Caco-2 (cell line): Measurements from ENCODE around the gene IL2RA. TPM values are rescaled to one million over a fixed set of nuclear protein-coding genes. Genes with fewer than 3 reads are reported as not detected.
"Not testable (repeated sequence)": the region's sequence is repeated elsewhere in the genome, so short reads cannot be mapped to it uniquely, and the experiment has no call there.

Experiments used
- BruUV-seq: library from RNA; stranded (reverse); fragments of 400-500 nt; replicated peaks from 2 replicates; lab custom pipeline; 2021; lab: Mats Ljungman, UMichigan
- CTCF ChIA-PET: fragments of 300-600 bp; sonication (Branson Sonifier 250); formaldehyde crosslinking; loops from one replicate; lab custom pipeline; 2022; ENCODE audit warnings: antibody characterized with exemption; lab: Charles Lee
- POLR2A ChIA-PET: fragments of 300-600 bp; sonication (Branson Sonifier 250); formaldehyde crosslinking; loops from one replicate; lab custom pipeline; 2022; ENCODE audit warnings: antibody characterized with exemption; lab: Charles Lee
- DNase-seq, 2 experiments: peaks; one replicate each; pipeline versions ENCODE4 v3.0.0 to v3.0.0-alpha.2; 2020 to 2022
- H3K27me3 ChIP-seq: replicated peaks from 2 replicates; pipeline ENCODE4 v1.6.0; 2011; ENCODE audit warnings: low read length; ENCODE audit not compliant: control insufficient read depth, insufficient read depth
- H3K36me3 ChIP-seq: 2 replicates; pipeline ENCODE4 v1.5.1; 2011; ENCODE audit warnings: low read length; ENCODE audit not compliant: control insufficient read depth, insufficient read depth
- H3K4me1 ChIP-seq: fragments of 250-450 bp; sonication (Bioruptor Pico); 2 replicates; pipeline ENCODE4 v1.5.1; 2020; ENCODE audit warnings: mild to moderate bottlenecking
- H3K4me3 ChIP-seq: 2 replicates; pipeline ENCODE4 v1.5.1; 2011; ENCODE audit warnings: low read depth, mild to moderate bottlenecking, control low read depth, low read length
- H3K9me3 ChIP-seq: fragments of 250-450 bp; sonication (Bioruptor Pico); 2 replicates; pipeline ENCODE4 v1.5.1; 2020; ENCODE audit warnings: mild to moderate bottlenecking, moderate library complexity
- H3K27ac Mint-ChIP-seq: one replicate; pipeline ENCODE4 v1.8.0; 2022; ENCODE audit warnings: mixed read lengths; ENCODE audit not compliant: unreplicated experiment
- H3K27me3 Mint-ChIP-seq: one replicate; pipeline ENCODE4 v1.8.0; 2022; ENCODE audit warnings: mixed read lengths; ENCODE audit not compliant: insufficient read depth, unreplicated experiment
- H3K36me3 Mint-ChIP-seq: one replicate; pipeline ENCODE4 v1.8.0; 2022; ENCODE audit warnings: mild to moderate bottlenecking, mixed read lengths; ENCODE audit not compliant: insufficient read depth, unreplicated experiment
- H3K4me1 Mint-ChIP-seq: one replicate; pipeline ENCODE4 v1.8.0; 2022; ENCODE audit warnings: low read depth, mixed read lengths; ENCODE audit not compliant: unreplicated experiment
- H3K4me3 Mint-ChIP-seq: one replicate; pipeline ENCODE4 v1.8.0; 2022; ENCODE audit warnings: mild to moderate bottlenecking, moderate library complexity, mixed read lengths; ENCODE audit not compliant: unreplicated experiment
- H3K9me3 Mint-ChIP-seq: one replicate; pipeline ENCODE4 v1.8.0; 2022; ENCODE audit warnings: mixed read lengths; ENCODE audit not compliant: unreplicated experiment
- intact Hi-C: fragments of 100-400 bp; cut with micrococcal nuclease; formaldehyde crosslinking; loops from one replicate; pipeline ENCODE4 v1.10.0; 2022; ENCODE audit not compliant: unreplicated experiment
- total RNA-seq: library from RNA; stranded (reverse); gene quantifications from 2 replicates; pipeline ENCODE4 v1.2.3, GENCODE V29; 2022
- TF ChIP-seq, protein P1 (sequence below), 2 experiments: fragments of 200-600 bp in 1 of 2; IDR thresholded peaks; 1 replicate in 1 of 2; 2 replicates in 1 of 2; pipeline versions ENCODE4 v1.5.1 to v1.8.0; 2011 to 2022; ENCODE audit warnings: antibody characterized with exemption in 1 of 2, control low read depth in 1 of 2, inconsistent platforms in 1 of 2, low read depth in 1 of 2, low read length in 1 of 2, mild to moderate bottlenecking in 1 of 2, moderate library complexity in 1 of 2; ENCODE audit not compliant: insufficient read depth in 1 of 2, severe bottlenecking in 1 of 2, unreplicated experiment in 1 of 2

The IL2RA gene
- total RNA-seq, 1 experiment from 2014 or later: not detected

DNA sequence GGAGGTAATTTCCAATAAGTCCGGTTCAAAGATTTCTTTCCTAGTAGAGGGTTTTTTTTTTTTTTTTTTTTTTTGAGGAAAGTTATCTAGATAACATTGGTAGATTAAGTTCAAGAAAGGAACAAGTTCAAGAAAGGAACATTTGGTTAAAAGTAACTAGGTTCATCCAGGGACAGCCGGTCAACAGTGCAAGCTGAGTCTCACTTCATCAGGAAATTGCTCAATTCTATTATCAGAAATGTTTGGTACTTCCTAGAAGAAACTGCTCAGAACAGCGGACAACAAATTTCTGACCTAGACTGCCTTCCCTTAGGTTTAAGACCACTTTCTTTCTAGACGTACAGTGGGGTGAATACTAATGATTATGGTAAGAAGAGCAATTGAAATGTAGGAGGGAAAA lies 3.7 kb upstream of the IL2RA start:
- POLR2A ChIA-PET: no interaction called here
- no peaks in the 10 kb centered on the region for H3K9me3 Mint-ChIP-seq

DNA sequence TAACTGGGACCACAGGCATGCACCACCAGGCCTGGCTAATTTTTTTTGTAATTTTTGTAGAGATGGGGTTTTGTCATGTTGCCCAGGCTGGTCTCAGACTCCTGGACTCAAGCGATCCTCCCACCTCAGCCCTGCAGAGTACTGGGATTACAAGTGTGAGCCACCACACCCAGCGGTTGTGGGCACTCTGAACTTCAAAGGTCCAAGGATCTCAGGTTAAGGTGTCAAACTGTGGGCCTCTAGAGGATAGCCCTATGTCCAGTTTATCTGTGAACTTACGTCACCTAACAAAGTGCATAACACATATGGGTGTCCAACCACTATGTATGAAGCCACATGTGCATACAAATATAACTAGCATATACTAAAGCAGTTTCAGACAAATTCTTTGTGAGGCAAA lies 3.2 kb upstream of the IL2RA start:
- TF ChIP-seq, protein P1, sequence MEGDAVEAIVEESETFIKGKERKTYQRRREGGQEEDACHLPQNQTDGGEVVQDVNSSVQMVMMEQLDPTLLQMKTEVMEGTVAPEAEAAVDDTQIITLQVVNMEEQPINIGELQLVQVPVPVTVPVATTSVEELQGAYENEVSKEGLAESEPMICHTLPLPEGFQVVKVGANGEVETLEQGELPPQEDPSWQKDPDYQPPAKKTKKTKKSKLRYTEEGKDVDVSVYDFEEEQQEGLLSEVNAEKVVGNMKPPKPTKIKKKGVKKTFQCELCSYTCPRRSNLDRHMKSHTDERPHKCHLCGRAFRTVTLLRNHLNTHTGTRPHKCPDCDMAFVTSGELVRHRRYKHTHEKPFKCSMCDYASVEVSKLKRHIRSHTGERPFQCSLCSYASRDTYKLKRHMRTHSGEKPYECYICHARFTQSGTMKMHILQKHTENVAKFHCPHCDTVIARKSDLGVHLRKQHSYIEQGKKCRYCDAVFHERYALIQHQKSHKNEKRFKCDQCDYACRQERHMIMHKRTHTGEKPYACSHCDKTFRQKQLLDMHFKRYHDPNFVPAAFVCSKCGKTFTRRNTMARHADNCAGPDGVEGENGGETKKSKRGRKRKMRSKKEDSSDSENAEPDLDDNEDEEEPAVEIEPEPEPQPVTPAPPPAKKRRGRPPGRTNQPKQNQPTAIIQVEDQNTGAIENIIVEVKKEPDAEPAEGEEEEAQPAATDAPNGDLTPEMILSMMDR (IDR thresholded peaks at IDR 0.05; ENCODE audit: insufficient read depth in 1 of 2, low read depth in 1 of 2, low read length in 1 of 2, severe bottlenecking in 1 of 2, unreplicated experiment in 1 of 2): no peak
- no peak for DNase-seq
- H3K36me3 ChIP-seq: no peaks in the 10 kb centered on the region
- H3K4me3 ChIP-seq: no peak overlapping the region
- Mint-ChIP-seq H3K27ac (no peak overlapping the region), H3K27me3 (peaks cover 21% of the 10 kb centered on the region), H3K36me3 (no peaks in the 10 kb centered on the region), H3K4me1 (no peaks in the 10 kb centered on the region), H3K4me3 (no peak overlapping the region), H3K9me3 (no peaks in the 10 kb centered on the region)
- no peaks in the 10 kb centered on the region for H3K4me1 ChIP-seq
- POLR2A ChIA-PET: no interaction called here
- 0 out of 2 replicates have a peak, but pooled peaks cover 1% of the 10 kb centered on the region for H3K27me3 ChIP-seq
- intact Hi-C loops: no loop called here
- CTCF ChIA-PET: interaction anchor here (0.6 kb wide), 1 partner anchor 21 kb away, joined by 3 read pairs; no protein-coding TSS in a partner anchor
- BruUV-seq: no TSS peak
- no peaks in the 10 kb centered on the region for H3K9me3 ChIP-seq

More for the DNA sequence above, 3.7 kb upstream of the IL2RA start:
- H3K9me3 ChIP-seq: no peaks in the 10 kb centered on the region
- intact Hi-C loops: no loop called here
- CTCF ChIA-PET: interaction anchor here (0.6 kb wide), 1 partner anchor 20 kb away, joined by 3 read pairs; no protein-coding TSS in a partner anchor
- Mint-ChIP-seq H3K4me1 (no peaks in the 10 kb centered on the region), H3K36me3 (no peaks in the 10 kb centered on the region), H3K27ac (no peak overlapping the region), H3K4me3 (no peak overlapping the region), H3K27me3 (peaks cover 23% of the 10 kb centered on the region)
- TF ChIP-seq, protein P1 (IDR thresholded peaks at IDR 0.05; ENCODE audit: insufficient read depth in 1 of 2, low read depth in 1 of 2, low read length in 1 of 2, severe bottlenecking in 1 of 2, unreplicated experiment in 1 of 2): no peak
- 0 out of 2 replicates have a peak, but pooled peaks cover 1% of the 10 kb centered on the region for H3K27me3 ChIP-seq
- H3K4me1 ChIP-seq: no peaks in the 10 kb centered on the region
- no peaks in the 10 kb centered on the region for H3K36me3 ChIP-seq
- no TSS peak for BruUV-seq
- no peak overlapping the region for H3K4me3 ChIP-seq
- DNase-seq: no peak

DNA sequence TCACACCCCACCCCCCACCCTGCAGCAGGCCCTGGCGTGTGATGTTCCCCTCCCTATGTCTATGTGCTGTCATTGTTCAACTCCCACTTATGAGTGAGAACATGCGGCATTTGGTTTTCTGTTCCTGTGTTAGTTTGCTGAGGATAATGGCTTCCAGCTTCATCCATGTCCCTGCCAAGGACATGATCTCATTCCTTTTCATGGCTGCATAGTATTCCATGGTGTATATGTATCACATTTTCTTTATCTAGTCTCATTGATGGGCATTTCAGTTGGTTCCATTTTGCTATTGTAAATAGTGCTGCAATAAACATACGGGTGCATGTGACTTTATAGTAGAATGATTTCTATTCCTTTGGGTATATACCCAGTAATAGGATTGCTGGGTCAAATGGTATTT lies 2.6 kb upstream of the IL2RA start:
- POLR2A ChIA-PET: not testable (repeated sequence)

More for the DNA sequence above, 2.6 kb upstream of the IL2RA start:
- H3K4me1 Mint-ChIP-seq, H3K4me3 Mint-ChIP-seq, H3K4me1 ChIP-seq, BruUV-seq, H3K4me3 ChIP-seq, H3K36me3 ChIP-seq, H3K27me3 ChIP-seq, CTCF ChIA-PET, intact Hi-C loops, DNase-seq, H3K9me3 Mint-ChIP-seq, H3K9me3 ChIP-seq, H3K27ac Mint-ChIP-seq, H3K36me3 Mint-ChIP-seq: not testable (repeated sequence)
- H3K27me3 Mint-ChIP-seq: peaks cover 17% of the 10 kb centered on the region
